H1 (cell line): ENCODE data around the gene ZNF609. TPM values are rescaled to one million over a fixed set of nuclear protein-coding genes. Genes with fewer than 3 reads are reported as not detected.

Source experiments
- ASH2L ChIP-seq: fragments of 200-600, 300-600 bp; sonication (generic); IDR thresholded peaks from one replicate; pipeline ENCODE4 v1.7.1; 2017; ENCODE audit warnings: low read length
- BRCA1 ChIP-seq: IDR thresholded peaks from 2 replicates; pipeline ENCODE4 v1.6.1; 2012; ENCODE audit warnings: low read depth, low read length, improper control_type of control experiment
- CBX5 ChIP-seq: fragments of 300-800, 300-1000 bp; sonication (generic); IDR thresholded peaks from 2 replicates; pipeline ENCODE4 v1.7.1; 2016; ENCODE audit warnings: antibody characterized with exemption, low read length, low read depth
- CBX8 ChIP-seq: fragments of 300-800, 300-1000 bp; sonication (generic); IDR thresholded peaks from 2 replicates; pipeline ENCODE4 v1.7.1; 2016; ENCODE audit warnings: low read depth, low read length, borderline replicate concordance
- CEBPB ChIP-seq: IDR thresholded peaks from 2 replicates; pipeline ENCODE4 v1.6.1; 2012; ENCODE audit warnings: low read depth, low read length
- CHD2 ChIP-seq: IDR thresholded peaks from 2 replicates; pipeline ENCODE4 v1.6.1; 2012; ENCODE audit warnings: low read length, improper control_type of control experiment
- CTCF ChIP-seq, 3 experiments: IDR thresholded peaks; 1 replicate in 2 of 3; 2 replicates in 1 of 3; pipeline versions ENCODE4 v1.5.1 to v1.6.1; 2011; ENCODE audit warnings: low read length in 3 of 3, mild to moderate bottlenecking in 3 of 3, inconsistent platforms in 2 of 3, low read depth in 1 of 3, moderate library complexity in 1 of 3; ENCODE audit not compliant: insufficient read depth in 1 of 3; ENCODE audit errors: control extremely low read depth in 1 of 3
- EGR1 ChIP-seq: IDR thresholded peaks from 2 replicates; pipeline ENCODE4 v1.6.1; 2011; ENCODE audit warnings: low read depth, low read length, borderline replicate concordance
- EZH2 ChIP-seq: fragments of 200-600 bp; sonication (generic); IDR thresholded peaks from 2 replicates; pipeline ENCODE4 v1.7.1; 2012; ENCODE audit warnings: low read depth, mild to moderate bottlenecking, moderate library complexity, low read length, inconsistent platforms; ENCODE audit not compliant: severe bottlenecking
- GABPA ChIP-seq: IDR thresholded peaks from 2 replicates; pipeline ENCODE4 v1.6.1; 2011; ENCODE audit warnings: mild to moderate bottlenecking, low read length, moderate library complexity, borderline replicate concordance; ENCODE audit not compliant: insufficient read depth
- HDAC2 ChIP-seq, 2 experiments: fragments of 300-600 bp in 1 of 2; sonication (generic) in 1 of 2; IDR thresholded peaks; 2 replicates each; pipeline ENCODE4 v1.6.1; 2011 to 2012; ENCODE audit warnings: low read depth in 2 of 2, low read length in 2 of 2, mild to moderate bottlenecking in 2 of 2, moderate library complexity in 2 of 2, borderline replicate concordance in 1 of 2, inconsistent platforms in 1 of 2
- JUN ChIP-seq: IDR thresholded peaks from 2 replicates; pipeline ENCODE4 v1.6.1; 2011; ENCODE audit warnings: low read depth, mild to moderate bottlenecking, improper control_type of control experiment, low read length
- KDM4A ChIP-seq: IDR thresholded peaks from one replicate; pipeline ENCODE4 v1.7.1; 2012; ENCODE audit warnings: low read depth, mild to moderate bottlenecking, moderate library complexity, low read length, inconsistent platforms; ENCODE audit not compliant: severe bottlenecking
- PHF8 ChIP-seq: fragments of 200-600 bp; sonication (generic); conservative IDR thresholded peaks from 2 replicates; pipeline ENCODE4 v1.7.1; 2012; ENCODE audit warnings: low read depth, mild to moderate bottlenecking, inconsistent platforms, low read length, moderate library complexity
- POU5F1 ChIP-seq: IDR thresholded peaks from 2 replicates; pipeline ENCODE4 v1.6.1; 2011; ENCODE audit warnings: low read depth, mild to moderate bottlenecking, low read length, moderate library complexity
- RBBP5 ChIP-seq: IDR thresholded peaks from 2 replicates; pipeline ENCODE4 v1.7.1; 2012; ENCODE audit warnings: low read depth, mild to moderate bottlenecking, inconsistent platforms, low read length, moderate library complexity, borderline replicate concordance
- SP2 ChIP-seq: IDR thresholded peaks from 2 replicates; pipeline ENCODE4 v1.6.1; 2012; ENCODE audit warnings: mild to moderate bottlenecking, low read length, inconsistent platforms
- SRF ChIP-seq: IDR thresholded peaks from 2 replicates; pipeline ENCODE4 v1.6.1; 2011; ENCODE audit warnings: mild to moderate bottlenecking, low read depth, low read length, moderate library complexity
- SUZ12 ChIP-seq: fragments of 200-600 bp; sonication (generic); IDR thresholded peaks from 2 replicates; pipeline ENCODE4 v1.6.1; 2012; ENCODE audit warnings: mild to moderate bottlenecking, inconsistent platforms, low read length, moderate library complexity, mixed read lengths
- TAF7 ChIP-seq: optimal IDR thresholded peaks from 2 replicates; pipeline ENCODE3; 2011; ENCODE audit warnings: low read depth, mild to moderate bottlenecking, inconsistent platforms, low read length, moderate library complexity, borderline replicate concordance
- TEAD4 ChIP-seq: IDR thresholded peaks from 2 replicates; pipeline ENCODE4 v1.6.1; 2012; ENCODE audit warnings: low read depth, low read length, inconsistent platforms, mixed read lengths
- YY1 ChIP-seq: IDR thresholded peaks from 2 replicates; pipeline ENCODE4 v1.6.1; 2011; ENCODE audit warnings: low read depth, mild to moderate bottlenecking, low read length
- ZNF274 ChIP-seq: IDR thresholded peaks from 2 replicates; pipeline ENCODE4 v1.7.0; 2012; ENCODE audit warnings: low read length, borderline replicate concordance; ENCODE audit errors: extremely low read depth
- polyA plus RNA-seq, 7 experiments: library from polyadenylated mRNA; depleted of rRNA in 3 of 7; stranded (reverse) in 5 of 7; unstranded in 2 of 7; fragments of >200 nt in 5 of 7; fragments of 200-250 nt in 2 of 7; gene quantifications; 1 replicate in 5 of 7; 2 replicates in 1 of 7; 4 replicates in 1 of 7; pipeline versions ENCODE4 v1.2.1 to v1.2.3, GENCODE V29; 2011 to 2013; ENCODE audit warnings: missing spikeins in 2 of 7, mixed read lengths in 2 of 7
- total RNA-seq: library from RNA; stranded (reverse); fragmentation: NEBNext Ultra II Directional; extraction: Animal tissue kit (Norgen Biotek cat#: 25700); gene quantifications from 2 replicates; pipeline ENCODE4 v1.2.1, GENCODE V29; 2021

ZNF609 gene
- total and polyA plus RNA-seq, 2 of the 8 experiments (the other 6 are each of a cell fraction or from before 2014, with no cell fraction given): 15.5 to 47.8 TPM

- TF ChIP-seq POU5F1 (no peak), EZH2 (no peak), TEAD4 (peak; percentile 98), RBBP5 (peak; percentile 50; the same call in 1 of the 2 replicates), BRCA1 (no peak), SP2 (no peak), CEBPB (0 out of 2 replicates have a peak, but pooled peaks have one; percentile 35), HDAC2 (IDR thresholded peaks at IDR 0.05; ENCODE audit: borderline replicate concordance in 1 of 2, low read depth in 2 of 2, low read length in 2 of 2) (0 out of 4 replicates have a peak, but pooled peaks of 1 of the 2 experiments have one; percentile 53), CTCF (IDR thresholded peaks at IDR 0.05; ENCODE audit: control extremely low read depth in 1 of 3, insufficient read depth in 1 of 3, low read depth in 1 of 3, low read length in 3 of 3) (0 out of 4 replicates have a peak, but pooled peaks of 1 of the 3 experiments have one; percentile 6), ASH2L (peak; percentile 86), CBX8 (no peak), EGR1 (peak; percentile 96), GABPA (peak; percentile 80; the same call in 1 of the 2 replicates), PHF8 (no peak), CHD2 (peak; percentile 76), SUZ12 (no peak), ZNF274 (no peak), CBX5 (no peak), KDM4A (peak; percentile 57), TAF7 (peak; percentile 94), YY1 (peak; percentile 89), JUN (peak; percentile 89), SRF (peak; percentile 47; the same call in 1 of the 2 replicates)
These were observed at the start of gene ZNF609 (continued) for GRCh38 chr15:64460206-64460723.
